ENCODE results near the gene CTRL.

Gene CTRL

GRCh38 chr16:67892375-67892774 lies 39.3 kb downstream of the CTRL start:
- H3K27ac ChIP-seq (ENCODE audit: low read depth, low read length), result no peak overlapping the region
- H3K27me3 ChIP-seq (ENCODE audit: insufficient read depth, low read length, poor library complexity), result no peaks in the 10 kb centered on the region
- H3K36me3 ChIP-seq (ENCODE audit: control insufficient read depth, insufficient read depth, low read length), result no peaks in the 10 kb centered on the region
- H3K79me2 ChIP-seq (ENCODE audit: control insufficient read depth, insufficient read depth, low read length), result peaks cover 24% of the 10 kb centered on the region
- H3K9ac ChIP-seq (ENCODE audit: low read length), result peak overlapping the region; percentile 49
- H2AK5ac ChIP-seq (ENCODE audit: low read length), result no peak overlapping the region
- no peak overlapping the region for H2BK15ac ChIP-seq (replicated peaks; ENCODE audit: low read depth)
- H2BK120ac ChIP-seq (ENCODE audit: low read depth, low read length), result no peak overlapping the region
- peaks cover 3% of the 10 kb centered on the region for H3K4me1 ChIP-seq (ENCODE audit: control insufficient read depth, low read depth, low read length)
- H2BK5ac ChIP-seq (ENCODE audit: low read length), result no peak overlapping the region
- peaks cover 19% of the 10 kb centered on the region for H3K79me1 ChIP-seq (ENCODE audit: low read length)
- H3K4ac ChIP-seq (ENCODE audit: low read depth, low read length), result no peak overlapping the region
- no peak overlapping the region for H3K23ac ChIP-seq (ENCODE audit: low read length)
- H4K8ac ChIP-seq (ENCODE audit: low read depth, low read length), result no peak overlapping the region
- H3K4me3 ChIP-seq (ENCODE audit: low read length), result no peak overlapping the region
- H3K18ac ChIP-seq (ENCODE audit: low read length), result no peak overlapping the region
- no peak overlapping the region for H3K4me2 ChIP-seq (ENCODE audit: low read length)
- DNase-seq, result no peak
- no CpG with 5 or more reads among the region's 5 CpGs for WGBS (ENCODE audit: extremely low coverage, insufficient coverage, low lambda C conversion rate)
- no peak overlapping the region for H3K56ac ChIP-seq (ENCODE audit: low read length)
- H4K5ac ChIP-seq (ENCODE audit: low read length), result no peak overlapping the region

GRCh38 chr16:67888331-67888730 lies 43.3 kb downstream of the CTRL start:
- no peak overlapping the region for H2BK15ac ChIP-seq (replicated peaks; ENCODE audit: low read depth)

GRCh38 chr16:67886387-67886786 lies 45.3 kb downstream of the CTRL start:
- H2BK15ac ChIP-seq (replicated peaks; ENCODE audit: low read depth), result no peak overlapping the region
- H3K4ac ChIP-seq (ENCODE audit: low read depth, low read length), result no peak overlapping the region
- no peaks in the 10 kb centered on the region for H3K79me1 ChIP-seq (ENCODE audit: low read length)
- no peak overlapping the region for H2AK5ac ChIP-seq (ENCODE audit: low read length)
- H3K36me3 ChIP-seq (ENCODE audit: control insufficient read depth, insufficient read depth, low read length), result peaks cover 4% of the 10 kb centered on the region
- no peak overlapping the region for H4K8ac ChIP-seq (ENCODE audit: low read depth, low read length)
- no peak overlapping the region for H3K9ac ChIP-seq (ENCODE audit: low read length)
- peaks cover 3% of the 10 kb centered on the region for H3K4me1 ChIP-seq (ENCODE audit: control insufficient read depth, low read depth, low read length)
- no peaks in the 10 kb centered on the region for H3K79me2 ChIP-seq (ENCODE audit: control insufficient read depth, insufficient read depth, low read length)
- no peak overlapping the region for H4K5ac ChIP-seq (ENCODE audit: low read length)
- no peak overlapping the region for H2BK120ac ChIP-seq (ENCODE audit: low read depth, low read length)
- H3K23ac ChIP-seq (ENCODE audit: low read length), result no peak overlapping the region
- H3K27me3 ChIP-seq (ENCODE audit: insufficient read depth, low read length, poor library complexity), result no peaks in the 10 kb centered on the region
- WGBS (ENCODE audit: extremely low coverage, insufficient coverage, low lambda C conversion rate), result no CpG with 5 or more reads among the region's 5 CpGs
- no peak overlapping the region for H3K4me2 ChIP-seq (ENCODE audit: low read length)
- H3K27ac ChIP-seq (ENCODE audit: low read depth, low read length), result no peak overlapping the region
- H3K56ac ChIP-seq (ENCODE audit: low read length), result peak overlapping the region; percentile 49
- DNase-seq, result peak; percentile 57
- no peak overlapping the region for H3K4me3 ChIP-seq (ENCODE audit: low read length)
- H3K18ac ChIP-seq (ENCODE audit: low read length), result no peak overlapping the region
- H2BK5ac ChIP-seq (ENCODE audit: low read length), result no peak overlapping the region

More at GRCh38 chr16:67888331-67888730, 43.3 kb downstream of the CTRL start:
- no peak overlapping the region for H4K5ac ChIP-seq (ENCODE audit: low read length)
- H4K8ac ChIP-seq (ENCODE audit: low read depth, low read length), result no peak overlapping the region
- H3K27ac ChIP-seq (ENCODE audit: low read depth, low read length), result no peak overlapping the region
- no peak overlapping the region for H3K4ac ChIP-seq (ENCODE audit: low read depth, low read length)
- DNase-seq, result no peak
- H3K4me2 ChIP-seq (ENCODE audit: low read length), result no peak overlapping the region
- H3K18ac ChIP-seq (ENCODE audit: low read length), result no peak overlapping the region
- H3K4me1 ChIP-seq (ENCODE audit: control insufficient read depth, low read depth, low read length), result peaks cover 3% of the 10 kb centered on the region
- no peak overlapping the region for H2BK5ac ChIP-seq (ENCODE audit: low read length)
- WGBS (ENCODE audit: extremely low coverage, insufficient coverage, low lambda C conversion rate), result no CpG with 5 or more reads among the region's 3 CpGs
- no peak overlapping the region for H3K56ac ChIP-seq (ENCODE audit: low read length)
- no peak overlapping the region for H3K9ac ChIP-seq (ENCODE audit: low read length)
- H3K36me3 ChIP-seq (ENCODE audit: control insufficient read depth, insufficient read depth, low read length), result no peaks in the 10 kb centered on the region
- H3K23ac ChIP-seq (ENCODE audit: low read length), result no peak overlapping the region
- H3K79me1 ChIP-seq (ENCODE audit: low read length), result peaks cover under 1% of the 10 kb centered on the region
- no peak overlapping the region for H2AK5ac ChIP-seq (ENCODE audit: low read length)
- no peak overlapping the region for H3K4me3 ChIP-seq (ENCODE audit: low read length)
- H3K79me2 ChIP-seq (ENCODE audit: control insufficient read depth, insufficient read depth, low read length), result peaks cover 1% of the 10 kb centered on the region
- H3K27me3 ChIP-seq (ENCODE audit: insufficient read depth, low read length, poor library complexity), result no peaks in the 10 kb centered on the region
- H2BK120ac ChIP-seq (ENCODE audit: low read depth, low read length), result no peak overlapping the region

- H3K36me3 ChIP-seq (ENCODE audit: control insufficient read depth, insufficient read depth, low read length), result peaks cover 9% of the 10 kb centered on the region
- H2BK15ac ChIP-seq (replicated peaks; ENCODE audit: low read depth), result no peak overlapping the region
- H2BK5ac ChIP-seq (ENCODE audit: low read length), result no peak overlapping the region
- no peak overlapping the region for H3K56ac ChIP-seq (ENCODE audit: low read length)
- H2AK5ac ChIP-seq (ENCODE audit: low read length), result no peak overlapping the region
- H3K23ac ChIP-seq (ENCODE audit: low read length), result no peak overlapping the region
- H3K9ac ChIP-seq (ENCODE audit: low read length), result no peak overlapping the region
- peaks cover 3% of the 10 kb centered on the region for H3K4me1 ChIP-seq (ENCODE audit: control insufficient read depth, low read depth, low read length)
- WGBS (ENCODE audit: extremely low coverage, insufficient coverage, low lambda C conversion rate), result no CpG with 5 or more reads among the region's 19 CpGs
- no peak overlapping the region for H4K5ac ChIP-seq (ENCODE audit: low read length)
- no peak overlapping the region for H4K8ac ChIP-seq (ENCODE audit: low read depth, low read length)
- no peak overlapping the region for H3K4me3 ChIP-seq (ENCODE audit: low read length)
- H3K27ac ChIP-seq (ENCODE audit: low read depth, low read length), result no peak overlapping the region
- H3K79me1 ChIP-seq (ENCODE audit: low read length), result no peaks in the 10 kb centered on the region
- no peak overlapping the region for H3K18ac ChIP-seq (ENCODE audit: low read length)
- H3K4me2 ChIP-seq (ENCODE audit: low read length), result no peak overlapping the region
- H3K79me2 ChIP-seq (ENCODE audit: control insufficient read depth, insufficient read depth, low read length), result no peaks in the 10 kb centered on the region
- H3K4ac ChIP-seq (ENCODE audit: low read depth, low read length), result no peak overlapping the region
- H3K27me3 ChIP-seq (ENCODE audit: insufficient read depth, low read length, poor library complexity), result no peaks in the 10 kb centered on the region
- DNase-seq, result no peak
- H2BK120ac ChIP-seq (ENCODE audit: low read depth, low read length), result no peak overlapping the region
These were observed 45.7 kb downstream of the CTRL start for GRCh38 chr16:67885976-67886375.

GRCh38 chr16:67885545-67885944 lies 46.1 kb downstream of the CTRL start:
- H2BK5ac ChIP-seq (ENCODE audit: low read length), result no peak overlapping the region
- H3K23ac ChIP-seq (ENCODE audit: low read length), result no peak overlapping the region
- no peak overlapping the region for H4K5ac ChIP-seq (ENCODE audit: low read length)
- H3K27ac ChIP-seq (ENCODE audit: low read depth, low read length), result no peak overlapping the region
- DNase-seq, result peak; percentile 56
- peaks cover 3% of the 10 kb centered on the region for H3K4me1 ChIP-seq (ENCODE audit: control insufficient read depth, low read depth, low read length)
- H2AK5ac ChIP-seq (ENCODE audit: low read length), result no peak overlapping the region
- no peak overlapping the region for H3K4me2 ChIP-seq (ENCODE audit: low read length)
- H3K4ac ChIP-seq (ENCODE audit: low read depth, low read length), result no peak overlapping the region
- no peaks in the 10 kb centered on the region for H3K27me3 ChIP-seq (ENCODE audit: insufficient read depth, low read length, poor library complexity)
- H3K4me3 ChIP-seq (ENCODE audit: low read length), result no peak overlapping the region
- H2BK15ac ChIP-seq (replicated peaks; ENCODE audit: low read depth), result no peak overlapping the region
- no CpG with 5 or more reads among the region's 12 CpGs for WGBS (ENCODE audit: extremely low coverage, insufficient coverage, low lambda C conversion rate)
- H3K79me1 ChIP-seq (ENCODE audit: low read length), result no peaks in the 10 kb centered on the region
- H2BK120ac ChIP-seq (ENCODE audit: low read depth, low read length), result no peak overlapping the region
- no peak overlapping the region for H4K8ac ChIP-seq (ENCODE audit: low read depth, low read length)
- no peak overlapping the region for H3K9ac ChIP-seq (ENCODE audit: low read length)
- H3K56ac ChIP-seq (ENCODE audit: low read length), result peak overlapping the region; percentile 49
- no peaks in the 10 kb centered on the region for H3K79me2 ChIP-seq (ENCODE audit: control insufficient read depth, insufficient read depth, low read length)
- no peak overlapping the region for H3K18ac ChIP-seq (ENCODE audit: low read length)
- peaks cover 10% of the 10 kb centered on the region for H3K36me3 ChIP-seq (ENCODE audit: control insufficient read depth, insufficient read depth, low read length)

- peak; percentile 95 for DNase-seq
- Histone ChIP-seq H3K27ac (ENCODE audit: low read depth, low read length) (no peak within 1 kb of the TSS), H3K4me2 (ENCODE audit: low read length) (peak within 1 kb of the TSS; percentile 18), H3K9ac (ENCODE audit: low read length) (peak within 1 kb of the TSS; percentile 52), H3K36me3 (ENCODE audit: control insufficient read depth, insufficient read depth, low read length) (peaks cover 15% of the 10 kb centered on the region), H3K79me1 (ENCODE audit: low read length) (no peaks in the 10 kb centered on the region), H2BK5ac (ENCODE audit: low read length) (no peak within 1 kb of the TSS), H3K18ac (ENCODE audit: low read length) (no peak within 1 kb of the TSS), H2BK15ac (replicated peaks; ENCODE audit: low read depth) (no peak within 1 kb of the TSS), H3K4ac (ENCODE audit: low read depth, low read length) (no peak within 1 kb of the TSS), H3K4me3 (ENCODE audit: low read length) (no peak within 1 kb of the TSS), H4K8ac (ENCODE audit: low read depth, low read length) (no peak within 1 kb of the TSS), H3K4me1 (ENCODE audit: control insufficient read depth, low read depth, low read length) (peaks cover 3% of the 10 kb centered on the region), H3K23ac (ENCODE audit: low read length) (no peak within 1 kb of the TSS), H2BK120ac (ENCODE audit: low read depth, low read length) (no peak within 1 kb of the TSS), H2AK5ac (ENCODE audit: low read length) (no peak within 1 kb of the TSS), H3K27me3 (ENCODE audit: insufficient read depth, low read length, poor library complexity) (no peaks in the 10 kb centered on the region), H3K56ac (ENCODE audit: low read length) (peak within 1 kb of the TSS; percentile 64), H3K79me2 (ENCODE audit: control insufficient read depth, insufficient read depth, low read length) (no peaks in the 10 kb centered on the region), H4K5ac (ENCODE audit: low read length) (no peak within 1 kb of the TSS)
- no CpG with 5 or more reads among the region's 22 CpGs for WGBS (ENCODE audit: extremely low coverage, insufficient coverage, low lambda C conversion rate)
These were observed 47.0 kb downstream of the CTRL start, which contains the start of gene NRN1L for GRCh38 chr16:67884684-67885083. Gene NRN1L (plus strand): TSS chr16:67884885. CDS start chr16:67884904, 19 bp downstream.
